Heart left ventricle (tissue), 13 donors: ENCODE measurements around the gene CASP5.
"Not testable (repeated sequence)": the region's sequence is repeated elsewhere in the genome, so short reads cannot be mapped to it uniquely, and the experiment has no call there.

Experiments used
- CTCF ChIP-seq, 12 donors: fragments of 200-600 bp; sonication (generic) in 4 of 12; IDR thresholded peaks; one replicate each; pipeline versions ENCODE4 v1.5.0 to v1.8.0; 2018 to 2022; ENCODE audit warnings: antibody characterized with exemption in 12 of 12, mild to moderate bottlenecking in 5 of 12
- POLR2A ChIP-seq, 2 donors: fragments of 450-650 bp; IDR thresholded peaks; one replicate each; pipeline ENCODE4 v1.6.1; 2017; ENCODE audit warnings: antibody characterized with exemption in 2 of 2, mild to moderate bottlenecking in 2 of 2, moderate library complexity in 2 of 2
- donor health status: ischemic (EF 13 %, LVEDD 7.1; RV severe dilation, severe dysfunction).
- donor health status: DM: no; HTN: yes; CAD: no.
- donor health status: DM: no; HTN: no; CAD: no.
- donor health status: ischemic (EF 25% LVEDD 6.9; RV normal size, moderate dysfunction).
- donor health status: ischemic (EF 25% LVEDD 5.7; RV mildly dilated, moderate dysfunction).
- donor health status: ischemic (EF 35%, LVEDD 5.7; RV mildly dilated, moderate dysfunction).
- donor health status: nonischemic (EF 11% LVEDD 7.7; RV severe dilation, severe dysfunction).
- donor health status: DM: yes; HTN: yes; CAD: no.
- donor health status: PGD.
- donor health status: ischemic (EF 29% LVEDD 5.4; RV normal size, mild dysfunction).
- donor health status: nonischemic (EF 23%, LVEDD 6.1; RV moderate dilation, normal function).

DNA sequence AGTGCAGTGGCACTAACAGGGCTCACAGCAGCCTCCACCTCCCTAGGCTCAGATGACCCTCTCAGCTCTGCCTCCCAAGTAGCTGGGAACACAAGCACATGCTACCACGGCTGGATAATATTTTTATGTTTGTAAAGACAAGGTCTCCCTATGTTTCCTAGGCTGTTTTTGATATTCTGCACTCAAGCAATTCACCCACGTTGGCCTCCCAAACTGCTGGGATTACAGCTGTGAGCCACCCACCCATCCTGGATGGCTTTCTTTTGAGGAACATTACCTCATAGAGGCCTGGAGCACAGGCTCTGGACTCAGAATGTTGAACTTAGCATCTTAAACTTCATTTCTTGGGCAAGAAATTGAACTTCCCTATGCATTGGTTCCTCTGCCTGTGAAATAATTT, 49.1 kb upstream of the CASP5 start:
- not testable (repeated sequence) for TF ChIP-seq POLR2A, CTCF (IDR thresholded peaks at IDR 0.05)
